Body of pancreas (tissue), 4 donors: ENCODE data around the gene SLFN12L.

Experiments used
- CTCF ChIP-seq, 7 experiments: fragments of 450-650 bp in 4 of 7; fragments of 200-600 bp in 3 of 7; sonication (generic) in 3 of 7; IDR thresholded peaks; one replicate each; pipeline ENCODE4 v1.5.1; 2016 to 2019; ENCODE audit warnings: antibody characterized with exemption in 7 of 7
- POLR2A ChIP-seq, 3 donors: fragments of 450-650 bp; IDR thresholded peaks; one replicate each; pipeline ENCODE4 v1.6.1; 2016; ENCODE audit warnings: antibody characterized with exemption in 3 of 3, mild to moderate bottlenecking in 2 of 3

GRCh38 chr17:35559495-35560210, 22.2 kb upstream of the SLFN12L start:
- TF ChIP-seq CTCF (IDR thresholded peaks at IDR 0.05) (no peak), POLR2A (IDR thresholded peaks at IDR 0.05) (no peak)
